NCI-H774 (cell line): ENCODE results near the gene CNTNAP2.

Source experiments
- DNase-seq: peaks from one replicate; lab custom pipeline; 2025; lab: John Stamatoyannopoulos, UW

The CNTNAP2 gene

GRCh38 chr7:147857152-147858140 is 1740.8 kb downstream of the CNTNAP2 start:
- DNase-seq = no peak

GRCh38 chr7:147858421-147858820 is 1741.8 kb downstream of the CNTNAP2 start:
- no peak for DNase-seq

GRCh38 chr7:147859033-147859432 is 1742.4 kb downstream of the CNTNAP2 start:
- DNase-seq = no peak

- no peak for DNase-seq
These were observed 1742.9 kb downstream of the CNTNAP2 start for GRCh38 chr7:147859486-147859885.

GRCh38 chr7:147861058-147861716 is 1744.6 kb downstream of the CNTNAP2 start:
- no peak for DNase-seq

- no peak for DNase-seq
These were observed 1745.3 kb downstream of the CNTNAP2 start for GRCh38 chr7:147861945-147862344.

GRCh38 chr7:147869456-147869855 is 1752.9 kb downstream of the CNTNAP2 start:
- no peak for DNase-seq

GRCh38 chr7:147878912-147879661 is 1762.5 kb downstream of the CNTNAP2 start:
- DNase-seq = no peak

- no peak for DNase-seq
These were observed 1769.3 kb downstream of the CNTNAP2 start for GRCh38 chr7:147885869-147886268.

- no peak for DNase-seq
These were observed 1777.7 kb downstream of the CNTNAP2 start for GRCh38 chr7:147894271-147894670.

GRCh38 chr7:147896121-147896520 is 1779.5 kb downstream of the CNTNAP2 start:
- DNase-seq = no peak

GRCh38 chr7:147903536-147904218 is 1787.1 kb downstream of the CNTNAP2 start:
- DNase-seq = no peak

- DNase-seq = no peak
These were observed 1787.6 kb downstream of the CNTNAP2 start for GRCh38 chr7:147904219-147904576.

- DNase-seq = no peak
These were observed 1793.0 kb downstream of the CNTNAP2 start for GRCh38 chr7:147909431-147910148.

- DNase-seq = no peak
These were observed 1794.6 kb downstream of the CNTNAP2 start for GRCh38 chr7:147911201-147911601.

- DNase-seq = no peak
These were observed 1795.7 kb downstream of the CNTNAP2 start for GRCh38 chr7:147912291-147912690.

- no peak for DNase-seq
These were observed 1796.5 kb downstream of the CNTNAP2 start for GRCh38 chr7:147912946-147913638.

GRCh38 chr7:147915781-147916180 is 1799.2 kb downstream of the CNTNAP2 start:
- DNase-seq = no peak

GRCh38 chr7:147916573-147916972 is 1800.0 kb downstream of the CNTNAP2 start:
- DNase-seq = no peak

GRCh38 chr7:147923841-147924240 is 1807.2 kb downstream of the CNTNAP2 start:
- no peak for DNase-seq

- DNase-seq = no peak
These were observed 1820.8 kb downstream of the CNTNAP2 start for GRCh38 chr7:147937428-147937827.
